AG10803 (cell line): ENCODE data around the gene CPNE2.

Experiments
- DNase-seq: peaks from one replicate; pipeline ENCODE4 v3.0.0; 2010; ENCODE audit warnings: low read depth
- H3K4me3 ChIP-seq: 2 replicates; pipeline ENCODE4 v1.5.1; 2011; ENCODE audit warnings: mild to moderate bottlenecking, low read length, control low read depth
- CTCF ChIP-seq: conservative IDR thresholded peaks from 2 replicates; pipeline ENCODE4 v1.5.1; 2011; ENCODE audit warnings: mild to moderate bottlenecking, low read length, control low read depth, inconsistent platforms

Gene CPNE2

GRCh38 chr16:57141822-57142631, 49.6 kb downstream of the CPNE2 start:
- no peak for DNase-seq
- no peak overlapping the region for H3K4me3 ChIP-seq
- no peak for TF ChIP-seq CTCF

- no peak for TF ChIP-seq CTCF
- DNase-seq = no peak
- H3K4me3 ChIP-seq = no peak overlapping the region
These were observed 51.0 kb downstream of the CPNE2 start for GRCh38 chr16:57143149-57143921.

GRCh38 chr16:57144027-57144426, 51.6 kb downstream of the CPNE2 start:
- H3K4me3 ChIP-seq = no peak overlapping the region
- no peak for TF ChIP-seq CTCF

GRCh38 chr16:57145046-57146021, 53.0 kb downstream of the CPNE2 start:
- DNase-seq = no peak
- H3K4me3 ChIP-seq = no peak overlapping the region
- TF ChIP-seq CTCF = no peak

More at GRCh38 chr16:57144027-57144426, 51.6 kb downstream of the CPNE2 start:
- no peak for DNase-seq

- no peak for TF ChIP-seq CTCF
- H3K4me3 ChIP-seq = no peak overlapping the region
- DNase-seq = no peak
These were observed 53.8 kb downstream of the CPNE2 start for GRCh38 chr16:57146040-57146647.

GRCh38 chr16:57146735-57147134, 54.4 kb downstream of the CPNE2 start:
- peak; percentile 23 for TF ChIP-seq CTCF
- H3K4me3 ChIP-seq = no peak overlapping the region
- no peak for DNase-seq
